Ascending aorta (tissue), 2 donors: ENCODE results near the gene GRM5. TPM values are rescaled to one million over a fixed set of nuclear protein-coding genes. Genes with fewer than 3 reads are reported as not detected.

Source experiments
- DNase-seq, 2 donors: peaks; one replicate each; pipeline ENCODE4 v3.0.0-alpha.2; 2019; ENCODE audit warnings: low spot score in 2 of 2
- H3K27ac ChIP-seq, 2 donors: fragments of 200-600 bp; sonication (generic); one replicate each; pipeline ENCODE4 v1.5.1; 2016 to 2017; ENCODE audit warnings: mild to moderate bottlenecking in 1 of 2
- H3K27me3 ChIP-seq: fragments of 200-600 bp; sonication (generic); one replicate; pipeline ENCODE4 v1.5.1; 2017
- H3K36me3 ChIP-seq, 2 donors: fragments of 200-600 bp; sonication (generic); one replicate each; pipeline ENCODE4 v1.5.1; 2016
- H3K4me1 ChIP-seq, 2 donors: fragments of 200-600 bp; sonication (generic); one replicate each; pipeline ENCODE4 v1.5.1; 2016 to 2017; ENCODE audit warnings: mild to moderate bottlenecking in 1 of 2
- H3K4me3 ChIP-seq, 2 donors: fragments of 200-600 bp; sonication (generic); one replicate each; pipeline ENCODE4 v1.5.1; 2016 to 2017; ENCODE audit warnings: mild to moderate bottlenecking in 1 of 2
- H3K9me3 ChIP-seq, 2 donors: fragments of 200-600 bp; sonication (generic); one replicate each; pipeline ENCODE4 v1.5.1; 2016
- CTCF ChIP-seq, 3 experiments: fragments of 200-600 bp in 2 of 3; fragments of 450-650 bp in 1 of 3; sonication (generic) in 2 of 3; IDR thresholded peaks; one replicate each; pipeline ENCODE4 v1.5.1; 2016 to 2019; ENCODE audit warnings: antibody characterized with exemption in 3 of 3, mild to moderate bottlenecking in 1 of 3, moderate library complexity in 1 of 3
- intact Hi-C: fragments of 100-400 bp; cut with DNase I; formaldehyde crosslinking; loops from one replicate; pipeline ENCODE4 v1.15.1; 2023
- total RNA-seq: library from RNA; depleted of rRNA; stranded (reverse); fragments of >200 nt; gene quantifications from one replicate; pipeline ENCODE4 v1.1.0, GENCODE V29; 2016

The GRM5 gene
- total RNA-seq, 1 donor from 2014 or later, result 10.2 TPM

GRCh38 chr11:88623531-88623930 lies 442.3 kb downstream of the GRM5 start:
- no peak overlapping the region for H3K4me3 ChIP-seq
- DNase-seq, result no peak
- no peak for TF ChIP-seq CTCF (IDR thresholded peaks at IDR 0.05)
- H3K27ac ChIP-seq, result no peak overlapping the region
- H3K27me3 ChIP-seq, result no peaks in the 10 kb centered on the region
- no peaks in the 10 kb centered on the region for H3K36me3 ChIP-seq
- intact Hi-C loops, result no loop called here
- peaks cover 0 to 2% of the 10 kb centered on the region in 2 donors for H3K4me1 ChIP-seq
- no peaks in the 10 kb centered on the region for H3K9me3 ChIP-seq

- no peaks in the 10 kb centered on the region for H3K9me3 ChIP-seq
- H3K27ac ChIP-seq, result no peak overlapping the region
- intact Hi-C loops, result no loop called here
- DNase-seq, result no peak
- H3K36me3 ChIP-seq, result no peaks in the 10 kb centered on the region
- TF ChIP-seq CTCF (IDR thresholded peaks at IDR 0.05), result no peak
- no peak overlapping the region for H3K4me3 ChIP-seq
- H3K4me1 ChIP-seq, result no peaks in the 10 kb centered on the region
- H3K27me3 ChIP-seq, result no peaks in the 10 kb centered on the region
Measured at GRCh38 chr11:88620568-88621130, 445.1 kb downstream of the GRM5 start.

- Histone ChIP-seq H3K9me3 (no peaks in the 10 kb centered on the region), H3K4me3 (no peak overlapping the region), H3K27ac (no peak overlapping the region), H3K27me3 (no peaks in the 10 kb centered on the region), H3K36me3 (no peaks in the 10 kb centered on the region), H3K4me1 (no peaks in the 10 kb centered on the region)
- no peak for TF ChIP-seq CTCF (IDR thresholded peaks at IDR 0.05)
- DNase-seq, result no peak
- intact Hi-C loops, result no loop called here
Measured at GRCh38 chr11:88619656-88620385, 446.0 kb downstream of the GRM5 start.

GRCh38 chr11:88619071-88619425 lies 446.7 kb downstream of the GRM5 start:
- TF ChIP-seq CTCF (IDR thresholded peaks at IDR 0.05), result no peak
- intact Hi-C loops, result no loop called here
- H3K27me3 ChIP-seq, result no peaks in the 10 kb centered on the region
- no peak for DNase-seq
- no peak overlapping the region for H3K4me3 ChIP-seq
- H3K9me3 ChIP-seq, result no peaks in the 10 kb centered on the region
- no peaks in the 10 kb centered on the region for H3K4me1 ChIP-seq
- H3K36me3 ChIP-seq, result no peaks in the 10 kb centered on the region
- no peak overlapping the region for H3K27ac ChIP-seq

- Histone ChIP-seq H3K9me3 (no peaks in the 10 kb centered on the region), H3K27me3 (no peaks in the 10 kb centered on the region), H3K4me1 (no peaks in the 10 kb centered on the region), H3K4me3 (no peak overlapping the region), H3K27ac (no peak overlapping the region), H3K36me3 (no peaks in the 10 kb centered on the region)
- no peak for TF ChIP-seq CTCF (IDR thresholded peaks at IDR 0.05)
- intact Hi-C loops, result no loop called here
- DNase-seq, result no peak
Measured at GRCh38 chr11:88618327-88619070, 447.3 kb downstream of the GRM5 start.
